Measurements from ENCODE around the gene GRXCR1. TPM values are rescaled to one million over a fixed set of nuclear protein-coding genes. Genes with fewer than 3 reads are reported as not detected.

The GRXCR1 gene
- not detected in 2 replicates for total RNA-seq

GRCh38 chr4:42892413-42892812 lies at the start of gene GRXCR1:
TSS of gene GRXCR1 (plus strand) at chr4:42892713. CDS start at chr4:42893267, 554 bp downstream.

Other genes with a start within 250 kb of the GRXCR1 start
- gene ATP8A1, start 235.6 kb upstream of the GRXCR1 start, total RNA-seq: 3.1 and 4.0 TPM in 2 replicates

All from mammary microvascular endothelial cell (primary cell).